GM23248 (cell line): ENCODE results near the gene SH3BP1. TPM values are rescaled to one million over a fixed set of nuclear protein-coding genes. Genes with fewer than 3 reads are reported as not detected.

Source experiments
- DNase-seq: peaks from one replicate; pipeline ENCODE4 v3.0.0-alpha.2; 2015
- H2AFZ ChIP-seq: fragments of 200-600 bp; sonication (generic); 2 replicates; pipeline ENCODE4 v1.6.1; 2016; ENCODE audit warnings: antibody characterized with exemption
- H3F3A ChIP-seq: fragments of 200-600 bp; sonication (generic); 2 replicates; pipeline ENCODE4 v1.6.1; 2016; ENCODE audit warnings: mild to moderate bottlenecking, antibody characterized with exemption, mixed run types; ENCODE audit not compliant: insufficient read depth
- H3K27ac ChIP-seq: fragments of 200-600 bp; sonication (generic); 2 replicates; pipeline ENCODE4 v1.5.1; 2016; ENCODE audit warnings: mild to moderate bottlenecking
- H3K27me3 ChIP-seq: fragments of 200-600 bp; sonication (generic); replicated peaks from 2 replicates; pipeline ENCODE4 v1.6.1; 2016; ENCODE audit warnings: mild to moderate bottlenecking; ENCODE audit not compliant: insufficient read depth
- H3K36me3 ChIP-seq: fragments of 200-600 bp; sonication (generic); 2 replicates; pipeline ENCODE4 v1.6.1; 2016; ENCODE audit warnings: low read depth, mild to moderate bottlenecking
- H3K4me1 ChIP-seq: fragments of 200-600 bp; sonication (generic); 2 replicates; pipeline ENCODE4 v1.6.1; 2016; ENCODE audit warnings: mild to moderate bottlenecking; ENCODE audit not compliant: insufficient read depth
- H3K4me2 ChIP-seq: fragments of 200-600 bp; sonication (generic); one replicate; pipeline ENCODE4 v1.6.1; 2016; ENCODE audit warnings: mild to moderate bottlenecking; ENCODE audit not compliant: unreplicated experiment
- H3K4me3 ChIP-seq: fragments of 200-600 bp; sonication (generic); 2 replicates; pipeline ENCODE4 v1.5.1; 2016; ENCODE audit warnings: mild to moderate bottlenecking
- H3K79me2 ChIP-seq: fragments of 200-600 bp; sonication (generic); 2 replicates; pipeline ENCODE4 v1.6.1; 2016; ENCODE audit warnings: mild to moderate bottlenecking; ENCODE audit not compliant: insufficient read depth
- H3K9ac ChIP-seq: fragments of 200-600 bp; sonication (generic); 2 replicates; pipeline ENCODE4 v1.6.1; 2016; ENCODE audit warnings: mild to moderate bottlenecking
- H3K9me2 ChIP-seq: fragments of 200-600 bp; sonication (generic); 2 replicates; pipeline ENCODE4 v1.6.1; 2016; ENCODE audit warnings: mixed run types, mild to moderate bottlenecking, moderate library complexity; ENCODE audit not compliant: insufficient read depth
- H3K9me3 ChIP-seq: fragments of 200-600 bp; sonication (generic); one replicate; pipeline ENCODE4 v1.6.1; 2017; ENCODE audit warnings: low read depth
- H4K20me1 ChIP-seq: fragments of 200-600 bp; sonication (generic); 2 replicates; pipeline ENCODE4 v1.6.0; 2016; ENCODE audit not compliant: insufficient read depth
- EZH2 ChIP-seq: fragments of 200-600 bp; sonication (generic); IDR thresholded peaks from 2 replicates; pipeline ENCODE4 v1.6.1; 2018; ENCODE audit warnings: antibody characterized with exemption, mild to moderate bottlenecking; ENCODE audit not compliant: insufficient read depth, poor library complexity, severe bottlenecking
- EZH2phosphoT487 ChIP-seq: fragments of 200-600 bp; sonication (generic); IDR thresholded peaks from 2 replicates; pipeline ENCODE4 v1.6.1; 2018; ENCODE audit warnings: antibody characterized with exemption, moderate library complexity, mild to moderate bottlenecking, low read depth; ENCODE audit not compliant: insufficient read depth
- WGBS, 2 experiments: methylation state at CpG; one replicate each; pipeline ENCODE4 v1.1.6; 2015 to 2017; ENCODE audit warnings: low lambda C conversion rate in 2 of 2, low coverage in 1 of 2; ENCODE audit errors: missing lambda C conversion rate in 2 of 2; 5-methylcytosine and 5-hydroxymethylcytosine counted together
- in situ Hi-C: fragments of 300-500 bp; cut with MboI; formaldehyde crosslinking; loops from 2 replicates; pipeline ENCODE4 v1.15.0; 2020
- polyA plus RNA-seq: library from polyadenylated mRNA; unstranded; fragments of >200 nt; fragmentation: Nextera tagmentation; extraction: Ambion mirVana; gene quantifications from 2 replicates; pipeline ENCODE4 v1.2.1, GENCODE V29; 2016
- total RNA-seq: library from RNA; depleted of rRNA; stranded (reverse); fragments of >200 nt; shearing (Covaris generic); gene quantifications from 2 replicates; pipeline ENCODE4 v1.2.3, GENCODE V29; 2014

The SH3BP1 gene
- total and polyA plus RNA-seq, 2 experiments from 2014 or later: 0.81 to 9.9 TPM

- no peaks in the 10 kb centered on the region for H3K27me3 ChIP-seq
- H3K36me3 ChIP-seq: no peaks in the 10 kb centered on the region
- H2AFZ ChIP-seq: no peak overlapping the region
- WGBS, 2 experiments: 85 to 86% methylated on average over 16 of the region's 16 CpGs
- peaks cover 87% of the 10 kb centered on the region for H3K79me2 ChIP-seq
- no peak overlapping the region for H3K4me2 ChIP-seq
- H3K9me2 ChIP-seq: no peaks in the 10 kb centered on the region
- TF ChIP-seq EZH2phosphoT487 (no peak), EZH2 (no peak)
- H3K9ac ChIP-seq: no peak overlapping the region
- DNase-seq: no peak
- H4K20me1 ChIP-seq: 0 out of 2 replicates have a peak, but pooled peaks cover 2% of the 10 kb centered on the region
- no peak overlapping the region for H3K27ac ChIP-seq
- H3K4me3 ChIP-seq: no peak overlapping the region
- H3K9me3 ChIP-seq: no peaks in the 10 kb centered on the region
- peaks cover 22% of the 10 kb centered on the region for H3F3A ChIP-seq
- peaks cover 33% of the 10 kb centered on the region for H3K4me1 ChIP-seq
- in situ Hi-C loops: no loop called here
Measured at GRCh38 chr22:37663521-37664140, 24.2 kb downstream of the SH3BP1 start.

GRCh38 chr22:37664249-37665101, 25.0 kb downstream of the SH3BP1 start:
- H3K27ac ChIP-seq: no peak overlapping the region
- no peaks in the 10 kb centered on the region for H3K9me3 ChIP-seq
- in situ Hi-C loops: no loop called here
- peaks cover 22% of the 10 kb centered on the region for H3F3A ChIP-seq
- H3K9me2 ChIP-seq: no peaks in the 10 kb centered on the region
- 0 out of 2 replicates have a peak, but pooled peaks cover 2% of the 10 kb centered on the region for H4K20me1 ChIP-seq
- H3K4me3 ChIP-seq: no peak overlapping the region
- H3K9ac ChIP-seq: no peak overlapping the region
- H3K4me2 ChIP-seq: no peak overlapping the region
- H2AFZ ChIP-seq: no peak overlapping the region
- whole genome bisulfite sequencing, 2 experiments: 75 to 76% methylated on average over 16 of the region's 16 CpGs
- H3K4me1 ChIP-seq: peaks cover 32% of the 10 kb centered on the region
- DNase-seq: no peak
- TF ChIP-seq EZH2phosphoT487: no peak
- TF ChIP-seq EZH2: no peak
- H3K79me2 ChIP-seq: peaks cover 85% of the 10 kb centered on the region
- no peaks in the 10 kb centered on the region for H3K27me3 ChIP-seq
- no peaks in the 10 kb centered on the region for H3K36me3 ChIP-seq

GRCh38 chr22:37665487-37665886, 26.0 kb downstream of the SH3BP1 start:
- in situ Hi-C loops: no loop called here
- Histone ChIP-seq H2AFZ (no peak overlapping the region), H3K4me1 (peaks cover 22% of the 10 kb centered on the region), H3K9ac (no peak overlapping the region), H3K27ac (no peak overlapping the region), H4K20me1 (0 out of 2 replicates have a peak, but pooled peaks cover under 1% of the 10 kb centered on the region), H3F3A (peaks cover 14% of the 10 kb centered on the region), H3K4me2 (no peak overlapping the region), H3K4me3 (no peak overlapping the region), H3K9me3 (no peaks in the 10 kb centered on the region), H3K79me2 (peaks cover 74% of the 10 kb centered on the region), H3K36me3 (no peaks in the 10 kb centered on the region), H3K27me3 (no peaks in the 10 kb centered on the region), H3K9me2 (no peaks in the 10 kb centered on the region)
- no peak for DNase-seq
- 92 to 93% methylated on average over 19 to 24 of the region's 24 CpGs for WGBS, 2 experiments
- TF ChIP-seq EZH2: no peak
- TF ChIP-seq EZH2phosphoT487: no peak

GRCh38 chr22:37669586-37669985, 30.1 kb downstream of the SH3BP1 start:
- H4K20me1 ChIP-seq: no peaks in the 10 kb centered on the region
- H3K27ac ChIP-seq: no peak overlapping the region
- 84 to 87% methylated on average over 6 of the region's 6 CpGs for WGBS, 2 experiments
- peaks cover 41% of the 10 kb centered on the region for H3K79me2 ChIP-seq
- H3K4me2 ChIP-seq: no peak overlapping the region
- peaks cover 6% of the 10 kb centered on the region for H3F3A ChIP-seq
- no peak overlapping the region for H3K9ac ChIP-seq
- H3K4me1 ChIP-seq: peaks cover 13% of the 10 kb centered on the region
- H2AFZ ChIP-seq: no peak overlapping the region
- TF ChIP-seq EZH2phosphoT487 (no peak), EZH2 (no peak)
- no peak overlapping the region for H3K4me3 ChIP-seq
- H3K9me2 ChIP-seq: no peaks in the 10 kb centered on the region
- H3K27me3 ChIP-seq: no peaks in the 10 kb centered on the region
- peak; percentile 31 for DNase-seq
- in situ Hi-C loops: no loop called here
- no peaks in the 10 kb centered on the region for H3K36me3 ChIP-seq
- no peaks in the 10 kb centered on the region for H3K9me3 ChIP-seq
